ENCODE measurements around the gene RAD18.

The RAD18 gene

GRCh38 chr3:8857720-8858367, 105.4 kb downstream of the RAD18 start:
- no peak for DNase-seq

- no peak for DNase-seq
Measured at GRCh38 chr3:8856721-8857120, 106.6 kb downstream of the RAD18 start.

GRCh38 chr3:8856071-8856470, 107.2 kb downstream of the RAD18 start:
- DNase-seq = no peak

- DNase-seq = no peak
Measured at GRCh38 chr3:8854656-8855055, 108.6 kb downstream of the RAD18 start.

GRCh38 chr3:8853081-8853480, 110.2 kb downstream of the RAD18 start:
- no peak for DNase-seq

- no peak for DNase-seq
Measured at GRCh38 chr3:8852511-8852910, 110.8 kb downstream of the RAD18 start.

- no peak for DNase-seq
Measured at GRCh38 chr3:8851703-8852102, 111.6 kb downstream of the RAD18 start.

GRCh38 chr3:8848696-8849131, 114.6 kb downstream of the RAD18 start:
- no peak for DNase-seq

GRCh38 chr3:8847317-8847716, 116.0 kb downstream of the RAD18 start:
- DNase-seq = no peak

- DNase-seq = no peak
Measured at GRCh38 chr3:8846176-8846575, 117.1 kb downstream of the RAD18 start.

- DNase-seq = no peak
Measured at GRCh38 chr3:8845641-8846040, 117.6 kb downstream of the RAD18 start.

- DNase-seq = no peak
Measured at GRCh38 chr3:8843347-8843746, 119.9 kb downstream of the RAD18 start.

- no peak for DNase-seq
Measured at GRCh38 chr3:8842293-8842692, 121.0 kb downstream of the RAD18 start.

GRCh38 chr3:8841472-8841871, 121.8 kb downstream of the RAD18 start:
- no peak for DNase-seq

GRCh38 chr3:8840556-8840955, 122.7 kb downstream of the RAD18 start:
- DNase-seq = no peak

- DNase-seq = no peak
Measured at GRCh38 chr3:8839607-8840325, 123.5 kb downstream of the RAD18 start.

- no peak for DNase-seq
Measured at GRCh38 chr3:8838765-8839423, 124.4 kb downstream of the RAD18 start.

- DNase-seq = no peak
Measured at GRCh38 chr3:8838234-8838633, 125.0 kb downstream of the RAD18 start.

GRCh38 chr3:8837162-8837561, 126.1 kb downstream of the RAD18 start:
- DNase-seq = no peak

- no peak for DNase-seq
Measured at GRCh38 chr3:8836096-8836495, 127.2 kb downstream of the RAD18 start.

GRCh38 chr3:8835385-8835784, 127.9 kb downstream of the RAD18 start:
- DNase-seq = no peak

- no peak for DNase-seq
Measured at GRCh38 chr3:8834974-8835373, 128.3 kb downstream of the RAD18 start.

- no peak for DNase-seq
Measured at GRCh38 chr3:8827641-8828040, 135.6 kb downstream of the RAD18 start.

Measured in CD4-positive, alpha-beta T cell treated with Interleukin-17A for 1 hour (primary cell).